Measurements from ENCODE around the gene BTNL9.
"Not testable (repeated sequence)": the region's sequence is repeated elsewhere in the genome, so short reads cannot be mapped to it uniquely, and the experiment has no call there.

BTNL9 gene

GRCh38 chr5:181101030-181101641, 61.1 kb downstream of the BTNL9 start:
- DNase-seq = not testable (repeated sequence)

DNA sequence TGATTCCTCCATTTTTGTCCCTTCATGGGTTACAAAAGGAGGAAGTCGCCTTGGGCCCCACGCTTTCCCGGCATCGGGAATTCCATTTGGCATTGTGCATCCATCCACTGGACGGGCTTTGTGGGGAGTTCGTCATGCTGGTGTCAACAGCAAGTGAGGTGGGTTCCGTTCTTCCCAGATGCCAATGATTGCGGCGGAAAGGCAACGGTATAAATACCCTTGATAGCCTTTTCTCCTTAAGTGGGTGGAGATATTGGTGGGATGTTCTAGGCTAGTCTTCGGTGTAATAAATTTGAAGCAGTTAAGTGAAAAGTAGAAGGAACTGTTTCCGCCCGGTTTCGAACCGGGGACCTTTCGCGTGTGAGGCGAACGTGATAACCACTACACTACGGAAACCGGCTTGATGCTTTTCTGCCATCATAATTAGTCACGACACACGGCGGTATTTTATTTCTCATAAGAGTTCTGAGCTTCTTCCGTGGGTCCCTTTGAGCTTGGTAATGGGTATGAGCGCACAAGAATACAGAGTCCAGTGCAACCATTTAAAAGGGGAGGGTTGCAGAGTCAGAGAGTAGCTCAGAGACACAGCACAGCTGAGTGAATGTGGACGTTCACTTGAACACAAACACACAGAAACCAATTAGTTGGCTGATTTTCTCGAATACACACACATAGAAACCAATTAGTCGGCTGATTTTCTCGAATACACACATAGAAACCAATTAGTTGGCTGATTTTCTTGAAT, 62.0 kb downstream of the BTNL9 start:
- DNase-seq = not testable (repeated sequence)

GRCh38 chr5:181104259-181104568, 64.1 kb downstream of the BTNL9 start:
- DNase-seq = not testable (repeated sequence)

DNA sequence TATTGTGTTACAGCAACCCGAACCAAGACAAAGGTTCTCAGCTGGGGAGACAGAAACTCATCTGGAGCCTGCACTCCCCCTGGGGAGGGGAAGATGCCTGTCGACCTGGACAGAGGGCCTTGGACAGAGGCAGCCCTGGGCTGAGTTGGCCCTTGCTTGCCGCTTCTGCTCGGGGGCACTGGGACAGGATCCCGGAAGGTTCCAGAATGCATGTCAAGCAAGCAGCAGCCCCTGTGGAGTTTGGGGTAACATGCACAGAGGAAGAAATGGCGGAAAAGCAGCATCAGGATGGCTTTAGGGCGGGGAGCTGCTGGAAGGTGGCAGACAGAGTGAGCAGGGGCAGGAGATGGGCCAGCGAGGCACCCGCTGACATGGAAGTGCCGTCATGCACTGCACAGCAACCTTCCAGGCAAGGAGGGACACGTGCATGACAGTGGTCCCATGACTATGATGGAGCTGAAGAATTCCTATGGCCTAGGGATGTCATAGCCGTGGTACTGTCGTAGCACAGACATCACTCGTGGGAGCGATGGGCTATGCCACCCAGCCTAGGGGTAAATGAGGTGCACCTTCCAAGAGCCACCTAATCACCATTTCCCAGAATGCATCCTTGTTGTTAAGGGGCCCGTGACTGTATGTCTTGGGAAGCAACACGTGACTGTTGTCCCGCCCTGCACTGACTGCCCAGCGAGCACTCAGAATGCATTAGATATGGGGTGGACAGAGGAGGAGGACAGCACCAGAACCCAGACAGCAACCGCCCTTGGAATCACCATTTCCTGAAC, 64.7 kb downstream of the BTNL9 start:
- DNase-seq = not testable (repeated sequence)

DNA sequence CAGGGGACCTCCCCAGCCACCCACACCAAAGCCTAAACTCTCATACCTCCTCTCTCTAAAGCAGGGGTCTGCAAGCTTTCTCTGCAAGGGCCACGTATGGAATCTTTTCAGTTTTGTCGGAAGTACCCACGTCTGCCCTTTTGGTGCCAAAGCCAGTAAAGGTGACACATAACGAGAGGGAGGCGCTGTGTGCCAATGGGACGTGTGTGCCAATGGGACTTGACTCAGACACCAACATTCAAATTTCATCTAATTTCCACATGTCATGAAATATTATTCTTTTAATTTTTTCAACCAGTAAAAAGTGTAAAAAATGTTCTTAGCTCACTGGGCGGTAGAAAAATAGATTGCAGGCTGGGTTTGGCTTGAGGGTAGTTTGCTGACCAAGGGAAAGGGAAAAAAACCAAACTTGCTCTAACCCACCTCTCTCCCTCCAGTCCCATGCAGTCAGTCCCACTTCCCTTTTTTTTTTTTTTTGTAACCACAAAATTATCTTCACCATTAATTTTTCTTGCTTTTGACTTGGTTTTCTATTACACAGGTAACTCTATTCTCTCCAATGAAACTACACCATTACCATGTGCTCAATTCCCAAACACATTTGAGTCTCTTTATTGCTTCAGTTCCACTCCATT, 65.4 kb downstream of the BTNL9 start:
- peak; percentile 40 for DNase-seq

- peak; percentile 61 for DNase-seq
These were observed 67.6 kb downstream of the BTNL9 start for GRCh38 chr5:181107699-181108098.

DNA sequence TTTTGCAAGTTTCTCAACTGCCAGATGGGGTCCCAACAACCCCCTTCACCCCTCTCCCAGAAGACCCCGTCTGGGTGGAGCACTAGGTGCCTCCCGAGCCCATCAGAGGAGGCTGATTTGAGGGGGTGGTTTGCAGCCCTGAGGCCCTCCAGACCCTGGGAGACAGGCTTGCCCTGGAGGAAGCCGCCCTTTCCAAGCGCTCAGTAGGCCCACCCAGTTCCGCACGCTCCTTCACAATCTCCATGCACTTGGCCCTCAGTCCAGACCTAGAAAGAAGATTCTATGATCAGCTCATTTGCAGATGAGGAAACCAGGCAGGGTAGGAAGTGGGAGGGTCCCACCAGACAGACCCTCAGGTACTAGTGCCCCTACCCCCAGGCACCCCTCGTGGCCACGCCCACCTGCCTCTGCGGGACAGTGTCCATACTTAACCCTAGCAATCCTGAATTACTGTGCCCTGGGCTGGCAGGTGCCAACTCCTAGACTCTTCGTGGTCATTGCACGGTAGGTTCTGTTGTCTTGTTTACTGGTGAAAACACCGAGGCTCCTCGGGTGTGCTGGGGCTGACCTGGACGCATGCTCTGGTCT, 68.6 kb downstream of the BTNL9 start:
- no peak for DNase-seq

GRCh38 chr5:181109489-181110013, 69.5 kb downstream of the BTNL9 start:
- no peak for DNase-seq

- no peak for DNase-seq
These were observed 70.9 kb downstream of the BTNL9 start for GRCh38 chr5:181111010-181111409.

All from hematopoietic multipotent progenitor cell treated with erythropoietin and hydrocortisone succinate and interleukin-3 and kit ligand, for 4 days (in vitro differentiated cells).